Muscle layer of colon (tissue), 2 donors: Measurements from ENCODE around the gene SCFD2.
"Not testable (repeated sequence)": the region's sequence is repeated elsewhere in the genome, so short reads cannot be mapped to it uniquely, and the experiment has no call there.

Experiments used
- H3K27ac ChIP-seq: one replicate; pipeline ENCODE4 v1.7.0; 2013; ENCODE audit warnings: low read depth, mild to moderate bottlenecking, low read length, moderate library complexity
- H3K27me3 ChIP-seq, 2 donors: one replicate each; pipeline ENCODE4 v1.7.0; 2013; ENCODE audit warnings: low read length in 2 of 2, mild to moderate bottlenecking in 2 of 2; ENCODE audit not compliant: insufficient read depth in 2 of 2, control insufficient read depth in 1 of 2
- H3K36me3 ChIP-seq: one replicate; pipeline ENCODE4 v1.7.0; 2013; ENCODE audit warnings: mild to moderate bottlenecking, low read length; ENCODE audit not compliant: insufficient read depth
- H3K4me1 ChIP-seq: one replicate; pipeline ENCODE4 v1.7.0; 2013; ENCODE audit warnings: mild to moderate bottlenecking, low read length; ENCODE audit not compliant: insufficient read depth
- H3K4me3 ChIP-seq, 2 donors: one replicate each; pipeline ENCODE4 v1.7.0; 2013; ENCODE audit warnings: low read length in 2 of 2, low read depth in 1 of 2, mild to moderate bottlenecking in 1 of 2, moderate library complexity in 1 of 2
- H3K9ac ChIP-seq: one replicate; pipeline ENCODE4 v1.7.0; 2013; ENCODE audit warnings: low read length
- H3K9me3 ChIP-seq: one replicate; pipeline ENCODE4 v1.7.0; 2013; ENCODE audit warnings: mild to moderate bottlenecking, low read length
- donor health status: abdominal sarcoma.
- donor health status: Adenocarcinoma of cecum.

Gene SCFD2

GRCh38 chr4:53057108-53057507, 308.8 kb downstream of the SCFD2 start:
- not testable (repeated sequence) for H3K4me3 ChIP-seq, H3K9me3 ChIP-seq, H3K36me3 ChIP-seq, H3K27me3 ChIP-seq, H3K9ac ChIP-seq, H3K4me1 ChIP-seq, H3K27ac ChIP-seq

- H3K36me3 ChIP-seq, result no peaks in the 10 kb centered on the region
- H3K4me3 ChIP-seq, result no peak overlapping the region
- no peaks in the 10 kb centered on the region for H3K4me1 ChIP-seq
- H3K9me3 ChIP-seq, result no peaks in the 10 kb centered on the region
- H3K27ac ChIP-seq, result no peak overlapping the region
- H3K9ac ChIP-seq, result no peak overlapping the region
- H3K27me3 ChIP-seq, result no peaks in the 10 kb centered on the region
These were observed 310.0 kb downstream of the SCFD2 start for GRCh38 chr4:53055716-53056403.

GRCh38 chr4:53055274-53055673, 310.6 kb downstream of the SCFD2 start:
- Histone ChIP-seq H3K9ac (no peak overlapping the region), H3K27ac (no peak overlapping the region), H3K27me3 (no peaks in the 10 kb centered on the region), H3K9me3 (no peaks in the 10 kb centered on the region), H3K4me3 (no peak overlapping the region), H3K36me3 (no peaks in the 10 kb centered on the region), H3K4me1 (no peaks in the 10 kb centered on the region)

- no peaks in the 10 kb centered on the region for H3K9me3 ChIP-seq
- H3K36me3 ChIP-seq, result no peaks in the 10 kb centered on the region
- no peaks in the 10 kb centered on the region for H3K4me1 ChIP-seq
- H3K4me3 ChIP-seq, result no peak overlapping the region
- H3K9ac ChIP-seq, result no peak overlapping the region
- no peaks in the 10 kb centered on the region for H3K27me3 ChIP-seq
- H3K27ac ChIP-seq, result no peak overlapping the region
These were observed 315.5 kb downstream of the SCFD2 start for GRCh38 chr4:53050361-53050774.

GRCh38 chr4:53049528-53049927, 316.3 kb downstream of the SCFD2 start:
- no peaks in the 10 kb centered on the region for H3K36me3 ChIP-seq
- no peak overlapping the region for H3K4me3 ChIP-seq

GRCh38 chr4:53044651-53044960, 321.3 kb downstream of the SCFD2 start:
- no peaks in the 10 kb centered on the region for H3K9me3 ChIP-seq
- no peak overlapping the region for H3K4me3 ChIP-seq
- no peaks in the 10 kb centered on the region for H3K36me3 ChIP-seq
- H3K27ac ChIP-seq, result no peak overlapping the region
- H3K27me3 ChIP-seq, result no peaks in the 10 kb centered on the region
- H3K4me1 ChIP-seq, result no peaks in the 10 kb centered on the region
- no peak overlapping the region for H3K9ac ChIP-seq

More at GRCh38 chr4:53049528-53049927, 316.3 kb downstream of the SCFD2 start:
- no peaks in the 10 kb centered on the region for H3K27me3 ChIP-seq
- no peak overlapping the region for H3K27ac ChIP-seq
- no peak overlapping the region for H3K9ac ChIP-seq
- no peaks in the 10 kb centered on the region for H3K9me3 ChIP-seq
- no peaks in the 10 kb centered on the region for H3K4me1 ChIP-seq

- Histone ChIP-seq H3K27ac (no peak overlapping the region), H3K4me1 (no peaks in the 10 kb centered on the region), H3K36me3 (no peaks in the 10 kb centered on the region), H3K27me3 (no peaks in the 10 kb centered on the region), H3K9ac (no peak overlapping the region), H3K4me3 (no peak overlapping the region), H3K9me3 (no peaks in the 10 kb centered on the region)
These were observed 321.8 kb downstream of the SCFD2 start for GRCh38 chr4:53043891-53044650.

- Histone ChIP-seq H3K27me3 (no peaks in the 10 kb centered on the region), H3K9me3 (no peaks in the 10 kb centered on the region), H3K27ac (no peak overlapping the region), H3K4me3 (no peak overlapping the region), H3K36me3 (no peaks in the 10 kb centered on the region), H3K9ac (no peak overlapping the region), H3K4me1 (no peaks in the 10 kb centered on the region)
These were observed 322.8 kb downstream of the SCFD2 start for GRCh38 chr4:53043055-53043454.

- Histone ChIP-seq H3K9me3 (no peaks in the 10 kb centered on the region), H3K27ac (no peak overlapping the region), H3K36me3 (no peaks in the 10 kb centered on the region), H3K4me3 (no peak overlapping the region), H3K9ac (no peak overlapping the region), H3K4me1 (no peaks in the 10 kb centered on the region), H3K27me3 (no peaks in the 10 kb centered on the region)
These were observed 325.0 kb downstream of the SCFD2 start for GRCh38 chr4:53040851-53041250.

GRCh38 chr4:53040459-53040815, 325.4 kb downstream of the SCFD2 start:
- Histone ChIP-seq H3K36me3 (no peaks in the 10 kb centered on the region), H3K9me3 (no peaks in the 10 kb centered on the region), H3K4me1 (no peaks in the 10 kb centered on the region), H3K4me3 (no peak overlapping the region), H3K27ac (no peak overlapping the region), H3K9ac (no peak overlapping the region), H3K27me3 (no peaks in the 10 kb centered on the region)

- Histone ChIP-seq H3K9me3 (no peaks in the 10 kb centered on the region), H3K27ac (no peak overlapping the region), H3K9ac (no peak overlapping the region), H3K4me1 (no peaks in the 10 kb centered on the region), H3K27me3 (no peaks in the 10 kb centered on the region), H3K36me3 (no peaks in the 10 kb centered on the region), H3K4me3 (no peak overlapping the region)
These were observed 326.0 kb downstream of the SCFD2 start for GRCh38 chr4:53039741-53040458.
